Kidney epithelial cell (primary cell): Measurements from ENCODE around the gene ACTN1. TPM values are rescaled to one million over a fixed set of nuclear protein-coding genes. Genes with fewer than 3 reads are reported as not detected.

Source experiments
- DNase-seq: peaks from one replicate; pipeline ENCODE4 v3.0.0-alpha.2; 2010; ENCODE audit warnings: low read depth
- H3K27me3 ChIP-seq: 2 replicates; pipeline ENCODE4 v1.6.0; 2011; ENCODE audit warnings: low read length; ENCODE audit not compliant: control insufficient read depth, insufficient read depth
- H3K36me3 ChIP-seq: 2 replicates; pipeline ENCODE4 v1.5.1; 2011; ENCODE audit warnings: low read length; ENCODE audit not compliant: control insufficient read depth, insufficient read depth
- H3K4me3 ChIP-seq: 2 replicates; pipeline ENCODE4 v1.5.1; 2011; ENCODE audit warnings: low read depth, mild to moderate bottlenecking, control low read depth, low read length
- total RNA-seq: library from RNA; depleted of rRNA; stranded (reverse); fragments of >200 nt; gene quantifications from 2 replicates; pipeline ENCODE4 v1.2.3, GENCODE V29; 2015
- TF ChIP-seq, protein P1 (sequence below): IDR thresholded peaks from 2 replicates; pipeline ENCODE4 v1.5.1; 2011; ENCODE audit warnings: mild to moderate bottlenecking, moderate library complexity, low read length, control low read depth, inconsistent platforms; ENCODE audit not compliant: insufficient read depth, poor library complexity, severe bottlenecking

ACTN1 gene
- total RNA-seq, 1 donor from 2014 or later: 627 TPM

DNA sequence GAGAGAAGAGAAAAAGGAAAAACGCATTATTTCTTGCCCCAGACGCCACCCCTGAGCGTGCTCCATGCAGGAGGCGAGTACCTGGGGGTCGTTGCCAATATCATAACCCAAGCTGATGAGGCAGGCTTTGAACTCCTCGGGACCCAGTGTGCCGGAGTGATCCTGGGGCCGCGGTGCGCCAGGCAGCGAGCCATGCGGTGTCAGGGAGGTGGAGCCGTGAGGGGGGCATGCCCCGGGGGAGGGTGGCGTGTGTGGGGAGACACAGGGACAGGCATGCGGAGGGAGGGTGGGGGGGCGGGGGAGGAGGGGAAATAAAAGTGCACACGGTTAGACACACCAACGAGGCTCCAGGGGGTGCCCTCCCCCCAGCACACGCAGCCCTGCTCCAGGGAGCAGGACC is 100.2 kb downstream of the ACTN1 start:
- H3K27me3 ChIP-seq: no peaks in the 10 kb centered on the region
- TF ChIP-seq, protein P1, sequence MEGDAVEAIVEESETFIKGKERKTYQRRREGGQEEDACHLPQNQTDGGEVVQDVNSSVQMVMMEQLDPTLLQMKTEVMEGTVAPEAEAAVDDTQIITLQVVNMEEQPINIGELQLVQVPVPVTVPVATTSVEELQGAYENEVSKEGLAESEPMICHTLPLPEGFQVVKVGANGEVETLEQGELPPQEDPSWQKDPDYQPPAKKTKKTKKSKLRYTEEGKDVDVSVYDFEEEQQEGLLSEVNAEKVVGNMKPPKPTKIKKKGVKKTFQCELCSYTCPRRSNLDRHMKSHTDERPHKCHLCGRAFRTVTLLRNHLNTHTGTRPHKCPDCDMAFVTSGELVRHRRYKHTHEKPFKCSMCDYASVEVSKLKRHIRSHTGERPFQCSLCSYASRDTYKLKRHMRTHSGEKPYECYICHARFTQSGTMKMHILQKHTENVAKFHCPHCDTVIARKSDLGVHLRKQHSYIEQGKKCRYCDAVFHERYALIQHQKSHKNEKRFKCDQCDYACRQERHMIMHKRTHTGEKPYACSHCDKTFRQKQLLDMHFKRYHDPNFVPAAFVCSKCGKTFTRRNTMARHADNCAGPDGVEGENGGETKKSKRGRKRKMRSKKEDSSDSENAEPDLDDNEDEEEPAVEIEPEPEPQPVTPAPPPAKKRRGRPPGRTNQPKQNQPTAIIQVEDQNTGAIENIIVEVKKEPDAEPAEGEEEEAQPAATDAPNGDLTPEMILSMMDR: no peak
- peaks cover 10% of the 10 kb centered on the region for H3K36me3 ChIP-seq
- H3K4me3 ChIP-seq: no peak overlapping the region
- DNase-seq: no peak

DNA sequence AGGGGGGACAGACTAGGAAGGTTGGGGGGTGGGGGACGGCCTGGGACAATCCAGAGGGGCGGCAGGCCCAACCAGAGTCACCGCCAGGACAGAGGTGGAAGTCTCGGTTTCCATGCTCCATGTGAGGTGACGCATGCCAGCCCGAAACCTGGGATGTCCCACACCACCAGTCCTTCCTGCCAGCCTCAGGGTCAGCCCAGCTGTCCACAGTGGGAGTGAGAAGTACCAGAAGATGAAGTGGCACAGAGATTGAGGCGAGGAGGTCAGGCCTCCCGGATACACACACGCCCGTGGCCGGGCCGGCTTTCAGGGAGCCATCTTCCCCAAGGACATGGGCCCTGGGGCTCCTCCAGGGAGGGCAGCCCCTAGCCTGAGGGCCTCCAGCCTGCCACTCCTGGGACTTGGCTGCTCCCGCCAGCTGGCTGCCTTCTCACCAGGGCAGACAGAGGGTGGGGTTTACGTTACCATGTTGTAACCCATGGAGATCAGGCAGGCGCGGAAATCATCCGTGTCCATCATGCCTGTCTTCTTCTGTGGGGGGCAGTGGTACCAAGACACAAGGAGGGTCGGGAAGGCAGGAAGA is 101.0 kb downstream of the ACTN1 start:
- Histone ChIP-seq H3K4me3 (no peak overlapping the region), H3K27me3 (no peaks in the 10 kb centered on the region), H3K36me3 (peaks cover 10% of the 10 kb centered on the region)
- no peak for DNase-seq
- TF ChIP-seq, protein P1: no peak

DNA sequence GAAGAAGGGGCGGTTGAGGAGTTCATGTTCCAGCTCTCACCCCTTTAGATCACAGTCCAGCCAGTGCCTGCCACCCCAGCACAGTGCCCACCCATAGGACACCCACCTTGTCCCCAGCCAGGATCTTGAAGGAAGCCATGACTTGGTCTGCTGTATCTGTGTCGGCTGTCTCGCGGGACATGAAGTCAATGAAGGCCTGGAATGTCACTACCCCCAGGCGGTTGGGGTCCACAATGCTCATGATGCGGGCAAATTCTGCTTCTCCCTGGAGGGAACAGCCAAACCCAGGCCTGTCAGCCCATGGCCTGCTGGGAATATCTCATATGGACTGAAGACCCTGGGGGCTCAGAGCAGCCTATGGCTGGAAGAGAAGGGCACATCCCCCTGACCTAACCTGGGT is 102.1 kb downstream of the ACTN1 start:
- Histone ChIP-seq H3K4me3 (no peak overlapping the region), H3K36me3 (peaks cover 8% of the 10 kb centered on the region), H3K27me3 (no peaks in the 10 kb centered on the region)
- TF ChIP-seq, protein P1: no peak
- no peak for DNase-seq

- TF ChIP-seq, protein P1: no peak
- H3K27me3 ChIP-seq: no peaks in the 10 kb centered on the region
- H3K4me3 ChIP-seq: no peak overlapping the region
- H3K36me3 ChIP-seq: peaks cover 6% of the 10 kb centered on the region
- no peak for DNase-seq
These were observed 104.4 kb downstream of the ACTN1 start for GRCh38 chr14:68874746-68875155.

GRCh38 chr14:68873376-68873775 is 105.7 kb downstream of the ACTN1 start:
- TF ChIP-seq, protein P1: no peak
- DNase-seq: no peak
- no peaks in the 10 kb centered on the region for H3K27me3 ChIP-seq
- no peak overlapping the region for H3K4me3 ChIP-seq
- H3K36me3 ChIP-seq: peaks cover 6% of the 10 kb centered on the region

DNA sequence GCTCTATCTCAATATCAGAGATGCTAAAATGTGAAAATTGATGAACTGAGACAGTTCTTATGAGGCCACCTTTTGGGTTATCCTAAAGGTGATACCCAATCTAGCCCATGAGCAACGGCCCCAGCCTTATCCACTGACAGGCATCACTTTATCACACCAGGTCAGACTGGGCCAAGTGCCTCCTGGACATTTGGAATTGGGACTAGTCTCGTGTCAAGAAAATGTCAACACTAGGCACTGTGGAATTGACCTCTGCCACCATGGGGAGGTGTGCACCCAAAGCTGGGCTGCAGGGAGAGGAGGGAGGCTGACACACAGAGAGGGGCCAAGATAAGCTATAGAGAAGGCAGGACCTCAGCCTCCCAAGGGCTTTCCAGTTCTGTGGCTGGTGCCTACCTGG is 107.7 kb downstream of the ACTN1 start:
- no peak for DNase-seq
- H3K36me3 ChIP-seq: peaks cover 5% of the 10 kb centered on the region
- H3K27me3 ChIP-seq: no peaks in the 10 kb centered on the region
- TF ChIP-seq, protein P1: no peak
- no peak overlapping the region for H3K4me3 ChIP-seq
